ENCODE data around the gene OR8A1. TPM values are rescaled to one million over a fixed set of nuclear protein-coding genes. Genes with fewer than 3 reads are reported as not detected.

The OR8A1 gene
- total and polyA plus RNA-seq, 4 donors: not detected

- no peak for DNase-seq (ENCODE audit: low spot score)
- H3K27ac ChIP-seq (ENCODE audit: low read depth in 1 of 2, low read length in 2 of 2): no peak overlapping the region
- no peaks in the 10 kb centered on the region for H3K4me1 ChIP-seq (ENCODE audit: control insufficient read depth in 4 of 4, insufficient read depth in 4 of 4, low read length in 3 of 4)
- H3K9ac ChIP-seq (ENCODE audit: low read depth in 1 of 2, low read length in 2 of 2): no peak overlapping the region
- H3K9me3 ChIP-seq (ENCODE audit: control insufficient read depth in 4 of 4, low read length in 3 of 4): no peaks in the 10 kb centered on the region
- no peaks in the 10 kb centered on the region for H3K27me3 ChIP-seq (ENCODE audit: control insufficient read depth in 4 of 4, insufficient read depth in 4 of 4, low read length in 3 of 4)
- H3K4me3 ChIP-seq (ENCODE audit: low read depth in 1 of 3, low read length in 3 of 3): no peak overlapping the region
- no peaks in the 10 kb centered on the region for H3K36me3 ChIP-seq (ENCODE audit: control insufficient read depth in 4 of 4, insufficient read depth in 3 of 4, low read depth in 1 of 4, low read length in 3 of 4)
- no peak for TF ChIP-seq FOXA2 (IDR thresholded peaks at IDR 0.05)
- TF ChIP-seq YY1 (IDR thresholded peaks at IDR 0.05): no peak
- no peak for TF ChIP-seq HNF4A (conservative IDR thresholded peaks at IDR 0.05)
- TF ChIP-seq JUND (IDR thresholded peaks at IDR 0.05): no peak
- no peak for TF ChIP-seq SP1 (IDR thresholded peaks at IDR 0.05)
Observed at GRCh38 chr11:124608147-124608546, 38.4 kb downstream of the OR8A1 start.

- no peaks in the 10 kb centered on the region for H3K4me1 ChIP-seq (ENCODE audit: control insufficient read depth in 4 of 4, insufficient read depth in 4 of 4, low read length in 3 of 4)
- WGBS: 94% methylated on average over 2 of the region's 2 CpGs
- no peaks in the 10 kb centered on the region for H3K36me3 ChIP-seq (ENCODE audit: control insufficient read depth in 4 of 4, insufficient read depth in 3 of 4, low read depth in 1 of 4, low read length in 3 of 4)
- H3K27ac ChIP-seq (ENCODE audit: low read depth in 1 of 2, low read length in 2 of 2): no peak overlapping the region
- no peaks in the 10 kb centered on the region for H3K9me3 ChIP-seq (ENCODE audit: control insufficient read depth in 4 of 4, low read length in 3 of 4)
- no peaks in the 10 kb centered on the region for H3K27me3 ChIP-seq (ENCODE audit: control insufficient read depth in 4 of 4, insufficient read depth in 4 of 4, low read length in 3 of 4)
- H3K4me3 ChIP-seq (ENCODE audit: low read depth in 1 of 3, low read length in 3 of 3): no peak overlapping the region
- no peak for DNase-seq (ENCODE audit: low spot score)
- H3K9ac ChIP-seq (ENCODE audit: low read depth in 1 of 2, low read length in 2 of 2): no peak overlapping the region
- TF ChIP-seq HNF4G (IDR thresholded peaks at IDR 0.05) (no peak), GABPA (IDR thresholded peaks at IDR 0.05 in 1 of 2, conservative IDR thresholded peaks at IDR 0.05 in 1 of 2) (no peak), EGR1 (IDR thresholded peaks at IDR 0.05; ENCODE audit: low read depth in 2 of 2) (no peak), YY1 (IDR thresholded peaks at IDR 0.05) (no peak), TAF1 (conservative IDR thresholded peaks at IDR 0.05) (no peak), SP1 (IDR thresholded peaks at IDR 0.05) (no peak), RXRA (IDR thresholded peaks at IDR 0.05) (no peak), FOXA2 (IDR thresholded peaks at IDR 0.05) (no peak), JUND (IDR thresholded peaks at IDR 0.05) (no peak), NR2F2 (IDR thresholded peaks at IDR 0.05) (no peak), RAD21 (IDR thresholded peaks at IDR 0.05) (no peak)
- TF ChIP-seq, protein P1, sequence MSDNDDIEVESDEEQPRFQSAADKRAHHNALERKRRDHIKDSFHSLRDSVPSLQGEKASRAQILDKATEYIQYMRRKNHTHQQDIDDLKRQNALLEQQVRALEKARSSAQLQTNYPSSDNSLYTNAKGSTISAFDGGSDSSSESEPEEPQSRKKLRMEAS (IDR thresholded peaks at IDR 0.05): no peak
- TF ChIP-seq, protein P2, sequence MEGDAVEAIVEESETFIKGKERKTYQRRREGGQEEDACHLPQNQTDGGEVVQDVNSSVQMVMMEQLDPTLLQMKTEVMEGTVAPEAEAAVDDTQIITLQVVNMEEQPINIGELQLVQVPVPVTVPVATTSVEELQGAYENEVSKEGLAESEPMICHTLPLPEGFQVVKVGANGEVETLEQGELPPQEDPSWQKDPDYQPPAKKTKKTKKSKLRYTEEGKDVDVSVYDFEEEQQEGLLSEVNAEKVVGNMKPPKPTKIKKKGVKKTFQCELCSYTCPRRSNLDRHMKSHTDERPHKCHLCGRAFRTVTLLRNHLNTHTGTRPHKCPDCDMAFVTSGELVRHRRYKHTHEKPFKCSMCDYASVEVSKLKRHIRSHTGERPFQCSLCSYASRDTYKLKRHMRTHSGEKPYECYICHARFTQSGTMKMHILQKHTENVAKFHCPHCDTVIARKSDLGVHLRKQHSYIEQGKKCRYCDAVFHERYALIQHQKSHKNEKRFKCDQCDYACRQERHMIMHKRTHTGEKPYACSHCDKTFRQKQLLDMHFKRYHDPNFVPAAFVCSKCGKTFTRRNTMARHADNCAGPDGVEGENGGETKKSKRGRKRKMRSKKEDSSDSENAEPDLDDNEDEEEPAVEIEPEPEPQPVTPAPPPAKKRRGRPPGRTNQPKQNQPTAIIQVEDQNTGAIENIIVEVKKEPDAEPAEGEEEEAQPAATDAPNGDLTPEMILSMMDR (IDR thresholded peaks at IDR 0.05; ENCODE audit: low read depth, low read length, missing input control): no peak
- TF ChIP-seq, protein P3, sequence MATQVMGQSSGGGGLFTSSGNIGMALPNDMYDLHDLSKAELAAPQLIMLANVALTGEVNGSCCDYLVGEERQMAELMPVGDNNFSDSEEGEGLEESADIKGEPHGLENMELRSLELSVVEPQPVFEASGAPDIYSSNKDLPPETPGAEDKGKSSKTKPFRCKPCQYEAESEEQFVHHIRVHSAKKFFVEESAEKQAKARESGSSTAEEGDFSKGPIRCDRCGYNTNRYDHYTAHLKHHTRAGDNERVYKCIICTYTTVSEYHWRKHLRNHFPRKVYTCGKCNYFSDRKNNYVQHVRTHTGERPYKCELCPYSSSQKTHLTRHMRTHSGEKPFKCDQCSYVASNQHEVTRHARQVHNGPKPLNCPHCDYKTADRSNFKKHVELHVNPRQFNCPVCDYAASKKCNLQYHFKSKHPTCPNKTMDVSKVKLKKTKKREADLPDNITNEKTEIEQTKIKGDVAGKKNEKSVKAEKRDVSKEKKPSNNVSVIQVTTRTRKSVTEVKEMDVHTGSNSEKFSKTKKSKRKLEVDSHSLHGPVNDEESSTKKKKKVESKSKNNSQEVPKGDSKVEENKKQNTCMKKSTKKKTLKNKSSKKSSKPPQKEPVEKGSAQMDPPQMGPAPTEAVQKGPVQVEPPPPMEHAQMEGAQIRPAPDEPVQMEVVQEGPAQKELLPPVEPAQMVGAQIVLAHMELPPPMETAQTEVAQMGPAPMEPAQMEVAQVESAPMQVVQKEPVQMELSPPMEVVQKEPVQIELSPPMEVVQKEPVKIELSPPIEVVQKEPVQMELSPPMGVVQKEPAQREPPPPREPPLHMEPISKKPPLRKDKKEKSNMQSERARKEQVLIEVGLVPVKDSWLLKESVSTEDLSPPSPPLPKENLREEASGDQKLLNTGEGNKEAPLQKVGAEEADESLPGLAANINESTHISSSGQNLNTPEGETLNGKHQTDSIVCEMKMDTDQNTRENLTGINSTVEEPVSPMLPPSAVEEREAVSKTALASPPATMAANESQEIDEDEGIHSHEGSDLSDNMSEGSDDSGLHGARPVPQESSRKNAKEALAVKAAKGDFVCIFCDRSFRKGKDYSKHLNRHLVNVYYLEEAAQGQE (IDR thresholded peaks at IDR 0.05): no peak
- TF ChIP-seq, protein P4, sequence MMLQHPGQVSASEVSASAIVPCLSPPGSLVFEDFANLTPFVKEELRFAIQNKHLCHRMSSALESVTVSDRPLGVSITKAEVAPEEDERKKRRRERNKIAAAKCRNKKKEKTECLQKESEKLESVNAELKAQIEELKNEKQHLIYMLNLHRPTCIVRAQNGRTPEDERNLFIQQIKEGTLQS (IDR thresholded peaks at IDR 0.05): no peak
Observed at GRCh38 chr11:124610295-124610694, 40.5 kb downstream of the OR8A1 start.
